HEK293T (cell line): Measurements from ENCODE around the gene AP3B1.
A peak's percentile ranks its signal among the peaks of the same experiment; 100 is the strongest.

Source experiments
- CTCF ChIA-PET: fragments of 350-600 bp; formaldehyde crosslinking; extraction: SDS; loops from one replicate; lab custom pipeline; 2021; ENCODE audit warnings: antibody characterized with exemption, inconsistent platforms; lab: Yijun Ruan, JAX
- POLR2A ChIA-PET: fragments of 350-600 bp; formaldehyde crosslinking; extraction: SDS; loops from one replicate; lab custom pipeline; 2020; ENCODE audit warnings: antibody characterized with exemption, inconsistent platforms; lab: Yijun Ruan, JAX
- DNase-seq: peaks from one replicate; pipeline ENCODE4 v3.0.0; 2012; ENCODE audit warnings: mixed read lengths; ENCODE audit errors: extremely low spot score
- ARNT ChIP-seq: fragments of 450-650 bp; IDR thresholded peaks from 2 replicates; pipeline ENCODE4 v1.6.1; 2017; ENCODE audit warnings: mild to moderate bottlenecking
- BHLHE40 ChIP-seq: fragments of 450-650 bp; IDR thresholded peaks from 2 replicates; pipeline ENCODE4 v1.6.1; 2016; ENCODE audit warnings: mild to moderate bottlenecking, moderate library complexity, borderline replicate concordance
- CTBP1 ChIP-seq: fragments of 450-650 bp; IDR thresholded peaks from 2 replicates; pipeline ENCODE4 v1.6.1; 2016; ENCODE audit warnings: borderline replicate concordance
- ELF4 ChIP-seq: fragments of 450-650 bp; IDR thresholded peaks from 2 replicates; pipeline ENCODE4 v1.6.1; 2017; ENCODE audit warnings: antibody characterized with exemption
- FOXA1 ChIP-seq: fragments of 450-650 bp; IDR thresholded peaks from 2 replicates; pipeline ENCODE4 v1.6.1; 2016; ENCODE audit warnings: mild to moderate bottlenecking
- FOXK2 ChIP-seq: fragments of 450-650 bp; IDR thresholded peaks from 2 replicates; pipeline ENCODE4 v1.6.1; 2016; ENCODE audit warnings: mild to moderate bottlenecking
- FOXM1 ChIP-seq: fragments of 450-650 bp; IDR thresholded peaks from 2 replicates; pipeline ENCODE4 v1.6.1; 2017; ENCODE audit warnings: mild to moderate bottlenecking, borderline replicate concordance
- HDGF ChIP-seq: fragments of 450-650 bp; IDR thresholded peaks from 2 replicates; pipeline ENCODE4 v1.6.1; 2017; ENCODE audit warnings: antibody characterized with exemption, borderline replicate concordance
- L3MBTL2 ChIP-seq: fragments of 450-650 bp; conservative IDR thresholded peaks from 2 replicates; pipeline ENCODE4 v1.6.1; 2016; ENCODE audit warnings: mild to moderate bottlenecking
- LEF1 ChIP-seq: fragments of 450-650 bp; IDR thresholded peaks from 2 replicates; pipeline ENCODE4 v1.6.1; 2017; ENCODE audit warnings: mild to moderate bottlenecking, borderline replicate concordance
- NFRKB ChIP-seq: fragments of 450-650 bp; IDR thresholded peaks from 2 replicates; pipeline ENCODE4 v1.6.1; 2016; ENCODE audit warnings: mild to moderate bottlenecking, moderate library complexity
- PKNOX1 ChIP-seq: fragments of 450-650 bp; IDR thresholded peaks from 2 replicates; pipeline ENCODE4 v1.6.1; 2016
- SP1 ChIP-seq: fragments of 450-650 bp; IDR thresholded peaks from 2 replicates; pipeline ENCODE4 v1.6.1; 2017
- SUZ12 ChIP-seq: fragments of 450-650 bp; IDR thresholded peaks from 2 replicates; pipeline ENCODE4 v1.6.1; 2016; ENCODE audit warnings: mild to moderate bottlenecking
- TARDBP ChIP-seq: fragments of 450-650 bp; IDR thresholded peaks from 2 replicates; pipeline ENCODE4 v1.6.1; 2016
- ZNF384 ChIP-seq: fragments of 450-650 bp; IDR thresholded peaks from 2 replicates; pipeline ENCODE4 v1.6.1; 2016

The AP3B1 gene

GRCh38 chr5:77993141-77993854 is 301.2 kb downstream of the AP3B1 start:
- no peak for TF ChIP-seq FOXM1
- no peak for TF ChIP-seq PKNOX1
- no peak for TF ChIP-seq FOXK2
- TF ChIP-seq SP1, result no peak
- TF ChIP-seq LEF1, result no peak
- no peak for TF ChIP-seq ARNT
- no peak for TF ChIP-seq FOXA1
- no peak for TF ChIP-seq SUZ12
- TF ChIP-seq HDGF, result no peak
- no peak for TF ChIP-seq L3MBTL2
- no peak for TF ChIP-seq NFRKB
- TF ChIP-seq BHLHE40, result no peak
- TF ChIP-seq ZNF384, result no peak
- TF ChIP-seq TARDBP, result no peak
- no peak for TF ChIP-seq ELF4
- TF ChIP-seq CTBP1, result no peak
- POLR2A ChIA-PET, result no interaction called here
- CTCF ChIA-PET, result no interaction called here
- DNase-seq, result no peak

GRCh38 chr5:77991084-77991483 is 303.4 kb downstream of the AP3B1 start:
- DNase-seq, result no peak
- ChIA-PET POLR2A (no interaction called here), CTCF (interaction anchor here (0.6 kb wide), 1 partner anchor 71 kb away, joined by 3 read pairs; no protein-coding TSS in a partner anchor)
- no peak for TF ChIP-seq TARDBP
- no peak for TF ChIP-seq L3MBTL2
- TF ChIP-seq PKNOX1, result no peak
- TF ChIP-seq ELF4, result no peak
- TF ChIP-seq SUZ12, result no peak
- TF ChIP-seq LEF1, result no peak
- TF ChIP-seq FOXK2, result no peak
- no peak for TF ChIP-seq ZNF384
- no peak for TF ChIP-seq HDGF
- TF ChIP-seq FOXA1, result no peak
- TF ChIP-seq ARNT, result no peak
- TF ChIP-seq BHLHE40, result no peak
- no peak for TF ChIP-seq CTBP1
- TF ChIP-seq NFRKB, result no peak
- TF ChIP-seq FOXM1, result no peak
- no peak for TF ChIP-seq SP1

- ChIA-PET POLR2A (no interaction called here), CTCF (no interaction called here)
- no peak for TF ChIP-seq NFRKB
- TF ChIP-seq CTBP1, result peak; percentile 20; the same call in 1 of the 2 replicates
- TF ChIP-seq LEF1, result no peak
- TF ChIP-seq FOXK2, result no peak
- no peak for TF ChIP-seq TARDBP
- TF ChIP-seq ELF4, result no peak
- no peak for TF ChIP-seq SP1
- TF ChIP-seq SUZ12, result no peak
- peak; percentile 33; the same call in 1 of the 2 replicates for TF ChIP-seq PKNOX1
- no peak for TF ChIP-seq L3MBTL2
- TF ChIP-seq BHLHE40, result no peak
- no peak for DNase-seq
Measured at GRCh38 chr5:77990020-77990419, 304.5 kb downstream of the AP3B1 start.

- POLR2A ChIA-PET, result no interaction called here
- TF ChIP-seq BHLHE40, result no peak
- TF ChIP-seq ZNF384, result no peak
- no peak for TF ChIP-seq ELF4
- no peak for TF ChIP-seq NFRKB
- TF ChIP-seq SP1, result no peak
- no peak for TF ChIP-seq ARNT
- no peak for TF ChIP-seq FOXM1
- no peak for TF ChIP-seq LEF1
- TF ChIP-seq SUZ12, result no peak
- no peak for TF ChIP-seq FOXA1
- TF ChIP-seq TARDBP, result no peak
- no peak for TF ChIP-seq L3MBTL2
- TF ChIP-seq PKNOX1, result no peak
- DNase-seq, result no peak
- CTCF ChIA-PET, result no interaction called here
Measured at GRCh38 chr5:77987988-77988387, 306.5 kb downstream of the AP3B1 start.

- ChIA-PET POLR2A (no interaction called here), CTCF (no interaction called here)
- DNase-seq, result no peak
- TF ChIP-seq FOXM1 (no peak), ARNT (no peak), HDGF (no peak), SUZ12 (no peak), ZNF384 (no peak), SP1 (no peak), ELF4 (no peak), FOXK2 (no peak), PKNOX1 (no peak), BHLHE40 (no peak), NFRKB (no peak), FOXA1 (no peak)
Measured at GRCh38 chr5:77987331-77987730, 307.2 kb downstream of the AP3B1 start.
